COLO668 (cell line): Measurements from ENCODE around the gene DKKL1.

Experiments
- DNase-seq: peaks from one replicate; lab custom pipeline; 2025; ENCODE audit not compliant: unreplicated experiment; lab: John Stamatoyannopoulos, UW

Gene DKKL1

DNA sequence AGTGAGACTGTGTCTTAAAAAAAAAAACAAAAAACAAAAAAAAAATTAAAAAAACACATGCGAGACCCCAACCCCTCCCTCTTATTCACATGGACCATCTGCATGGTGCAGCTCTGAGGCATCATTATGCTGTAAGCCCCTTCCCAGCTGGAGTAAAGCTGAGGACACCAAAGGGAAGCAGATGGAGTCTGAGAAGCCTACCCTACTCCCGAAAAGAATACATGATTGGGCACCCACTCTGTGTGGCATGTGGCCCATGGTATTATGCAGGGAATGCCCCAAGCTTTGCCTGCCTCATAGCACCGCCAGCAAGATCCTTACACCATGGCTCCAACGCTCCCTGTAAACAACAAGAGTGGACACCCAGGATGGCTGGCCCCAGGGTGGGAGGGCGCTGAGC lies 54.8 kb downstream of the DKKL1 start:
- no peak for DNase-seq

DNA sequence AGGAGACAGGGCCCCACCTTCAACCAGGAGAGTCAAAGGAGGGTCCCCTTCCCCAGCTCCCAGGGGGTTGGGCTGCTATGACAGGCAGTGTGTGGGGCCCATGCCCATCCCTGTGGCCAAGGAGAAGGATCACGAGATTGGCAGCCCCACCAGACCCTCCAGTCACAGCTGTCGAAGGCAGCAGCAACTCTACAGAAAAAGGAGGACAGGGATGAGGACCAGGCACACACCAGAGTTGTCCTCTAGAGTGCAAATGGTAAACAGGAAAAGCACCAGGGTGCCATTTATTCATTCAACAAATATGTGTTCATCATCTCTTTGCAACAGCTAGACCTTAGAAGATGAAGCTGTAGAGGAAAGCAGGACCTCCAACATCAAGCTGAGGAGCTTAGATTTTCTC lies 55.5 kb downstream of the DKKL1 start:
- no peak for DNase-seq

DNA sequence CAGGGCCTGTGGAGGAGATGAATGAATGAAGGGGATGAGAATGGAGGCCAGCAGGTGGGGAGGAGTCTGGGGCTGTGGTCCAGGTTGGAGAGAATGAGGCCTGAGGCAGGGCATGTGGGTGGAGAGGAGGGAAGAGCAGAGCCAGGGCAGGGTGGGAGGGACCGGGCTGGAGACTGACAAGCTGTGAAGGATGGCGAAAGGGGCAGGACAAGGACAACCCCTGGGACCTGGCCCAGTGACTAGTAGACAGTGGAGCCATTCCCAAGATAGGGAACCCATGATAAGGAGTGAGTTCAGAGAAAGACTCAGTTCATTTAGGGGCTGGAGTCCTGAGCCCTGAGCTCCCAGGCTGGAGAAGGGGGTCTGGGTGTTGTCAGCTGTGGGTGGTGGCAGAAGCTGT lies 56.5 kb downstream of the DKKL1 start:
- DNase-seq: no peak

DNA sequence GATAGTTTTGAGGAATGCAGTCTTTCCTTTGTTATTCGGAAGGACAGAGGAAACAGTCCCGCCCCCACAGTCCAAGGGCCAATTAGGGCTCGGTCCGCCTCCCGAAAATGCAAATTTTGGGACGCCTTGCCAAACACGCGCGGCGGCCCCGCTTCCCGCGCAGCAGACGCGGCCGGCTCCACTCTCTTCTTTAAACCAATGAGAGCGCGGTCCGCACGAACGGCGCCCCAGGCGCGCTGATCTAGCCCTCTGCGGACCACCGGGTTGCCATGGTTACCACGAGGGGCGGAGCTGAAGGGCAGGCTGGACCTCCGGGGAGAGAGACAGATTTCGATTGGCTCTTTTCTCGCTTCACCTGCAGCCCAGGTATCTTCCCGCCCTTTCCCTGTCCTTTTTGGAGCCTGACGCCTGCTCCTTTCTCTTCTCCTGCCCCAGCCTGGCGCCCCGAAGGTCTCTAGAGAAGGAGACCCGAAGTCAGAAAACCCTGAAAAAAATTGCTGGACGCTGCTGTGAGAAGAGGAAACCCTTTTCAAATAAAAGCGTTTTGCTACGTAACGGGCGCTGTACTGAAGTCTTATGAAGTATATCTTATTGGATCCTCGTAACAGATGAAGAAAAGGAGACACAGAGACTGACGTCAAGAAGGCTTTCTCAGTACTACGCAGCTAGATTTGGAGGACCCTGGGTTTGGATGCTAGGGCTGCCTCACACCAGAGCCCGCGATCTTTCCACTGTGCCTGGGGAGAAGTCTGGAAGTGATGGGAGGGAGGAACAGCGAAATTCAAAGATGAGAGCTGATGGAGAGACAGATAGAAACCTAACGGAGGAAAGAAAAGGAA lies 57.6 kb downstream of the DKKL1 start:
- peak; percentile 58 for DNase-seq

DNA sequence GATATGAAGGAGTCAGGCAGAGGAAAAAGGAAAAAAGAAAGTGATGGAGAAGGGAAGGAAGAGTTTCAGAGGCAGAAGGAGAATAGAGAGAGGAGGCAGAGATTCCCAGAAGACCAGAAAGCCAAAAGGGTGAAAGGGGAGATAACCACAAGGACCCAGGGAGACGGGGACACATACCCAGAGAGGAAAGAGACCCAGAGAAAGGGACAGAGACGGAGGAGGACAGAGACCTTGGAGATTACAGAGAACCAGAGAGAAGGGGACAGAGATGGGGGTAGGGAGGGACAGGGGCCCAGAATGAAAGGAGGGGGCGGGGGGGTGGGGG lies 58.2 kb downstream of the DKKL1 start:
- no peak for DNase-seq

DNA sequence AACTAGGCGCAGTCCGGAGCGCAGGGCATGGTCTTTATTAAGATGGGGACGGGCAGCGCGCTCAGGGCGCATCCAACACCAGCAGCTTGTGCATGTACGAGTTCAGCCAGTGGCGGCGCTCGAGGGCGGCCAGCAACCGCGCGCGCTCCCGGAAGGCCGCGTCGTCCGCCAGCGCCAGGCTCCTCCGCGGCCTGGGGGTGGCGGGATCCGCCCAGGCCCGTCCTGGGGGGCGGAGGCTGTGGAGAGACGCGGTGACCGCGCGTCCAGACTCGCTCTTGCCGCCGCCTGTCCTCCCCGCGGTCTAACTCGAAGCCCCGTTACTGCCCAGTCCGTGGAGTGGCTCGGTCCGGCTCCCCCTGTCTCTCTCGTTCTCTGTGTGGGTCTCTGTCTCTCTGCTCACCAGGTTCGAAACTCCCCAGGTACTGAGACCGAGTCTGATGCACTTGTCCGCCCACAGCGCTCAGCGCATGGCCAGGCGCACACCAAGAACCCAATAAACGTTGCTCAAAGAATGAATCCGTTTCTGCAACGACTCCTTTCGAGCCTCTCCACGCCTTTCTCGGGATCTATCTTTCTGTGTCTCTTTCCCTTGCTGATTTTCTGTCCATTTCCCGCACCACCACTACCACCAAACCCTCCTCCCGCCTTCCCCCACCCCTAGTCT lies 58.9 kb downstream of the DKKL1 start:
- peak; percentile 46 for DNase-seq

DNA sequence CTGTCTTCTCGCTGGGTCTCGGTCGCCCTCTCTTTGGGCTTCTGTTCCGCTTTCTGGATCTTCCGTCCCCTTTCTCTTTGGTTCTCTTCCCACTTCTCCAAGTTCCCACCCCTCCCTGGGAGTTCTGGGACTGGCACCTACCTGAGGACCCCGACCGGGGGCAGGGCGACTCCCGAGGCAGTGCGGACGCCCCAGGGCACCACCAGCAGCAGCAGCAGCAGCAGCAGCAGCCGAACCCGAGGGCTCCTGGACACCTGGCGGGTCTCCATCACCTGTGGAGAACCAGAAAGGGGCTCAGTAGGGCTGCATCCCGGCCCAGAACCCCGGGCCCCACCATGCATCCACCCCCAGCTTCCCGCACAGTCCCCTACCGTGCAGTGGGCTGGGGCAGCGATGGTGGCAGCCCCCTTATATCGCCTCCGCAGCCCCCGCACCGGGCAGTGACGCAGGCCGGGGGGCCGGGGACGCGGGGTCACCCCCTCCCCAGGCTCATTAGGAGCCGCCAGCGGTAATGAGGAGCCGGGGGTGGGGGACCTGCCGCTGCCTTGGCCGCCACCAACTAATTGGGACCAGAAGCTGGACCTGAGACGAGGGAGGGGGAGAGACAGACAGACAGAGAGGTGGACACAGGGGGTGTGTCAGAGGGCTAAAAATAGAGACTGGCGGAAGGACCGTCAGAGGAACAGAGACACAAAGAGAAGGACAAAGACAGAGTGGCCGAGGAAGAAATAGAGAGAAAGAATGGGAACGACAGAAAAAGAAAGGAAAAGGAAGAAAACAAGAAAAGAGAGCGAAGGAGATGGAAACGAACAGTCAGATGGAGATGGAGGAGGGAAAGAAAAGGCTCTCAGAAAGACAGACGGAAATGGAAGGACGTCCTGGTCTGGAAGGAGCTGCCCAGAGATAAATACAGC lies 59.7 kb downstream of the DKKL1 start, which contains the start of gene PTH2:
PTH2 (minus strand) TSS at position 371 of the 914 bp plus-strand sequence; CDS start at position 269, 102 bp downstream.
- no peak for DNase-seq

DNA sequence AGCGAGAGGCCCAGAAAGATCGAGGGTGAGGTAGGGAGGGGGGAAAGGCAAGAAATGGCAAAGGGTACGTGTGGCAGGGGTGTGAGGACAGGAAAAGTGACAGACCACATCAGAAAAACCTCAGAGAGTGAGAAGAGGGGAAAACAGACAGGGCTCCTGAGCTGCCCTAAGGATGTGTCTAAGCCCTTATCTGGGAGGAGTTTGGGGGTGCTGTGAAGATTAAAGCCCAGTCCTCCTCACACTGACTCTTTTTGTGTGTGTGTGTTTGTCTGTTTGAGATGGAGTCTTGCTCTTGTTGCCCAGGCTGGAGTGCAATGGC lies 60.3 kb downstream of the DKKL1 start:
- DNase-seq: no peak
